Activated CD4-positive, alpha-beta T cell treated with anti-CD3 and anti-CD28 coated beads for 1 hour (primary cell): ENCODE data around the gene SRL.
"Not testable (repeated sequence)": the region's sequence is repeated elsewhere in the genome, so short reads cannot be mapped to it uniquely, and the experiment has no call there.

ENCODE experiments used
- DNase-seq: peaks from one replicate; pipeline ENCODE4 v3.0.0-alpha.2; 2020

The SRL gene

GRCh38 chr16:4157376-4157825, 84.5 kb downstream of the SRL start:
- no peak for DNase-seq

- DNase-seq: not testable (repeated sequence)
These were observed 85.4 kb downstream of the SRL start for GRCh38 chr16:4156503-4156902.

GRCh38 chr16:4153364-4153763, 88.5 kb downstream of the SRL start:
- DNase-seq: not testable (repeated sequence)

- no peak for DNase-seq
These were observed 89.6 kb downstream of the SRL start for GRCh38 chr16:4152267-4152666.

GRCh38 chr16:4147236-4147635, 94.6 kb downstream of the SRL start:
- DNase-seq: no peak

- DNase-seq: peak; percentile 9
These were observed 99.6 kb downstream of the SRL start for GRCh38 chr16:4142268-4142667.

GRCh38 chr16:4141604-4142003, 100.3 kb downstream of the SRL start:
- DNase-seq: no peak

- no peak for DNase-seq
These were observed 101.2 kb downstream of the SRL start for GRCh38 chr16:4140652-4141051.

- DNase-seq: no peak
These were observed 101.9 kb downstream of the SRL start for GRCh38 chr16:4139968-4140367.
